Tibial artery (tissue), 4 donors: Measurements from ENCODE around the gene ARMS2.
A peak's percentile ranks its signal among the peaks of the same experiment; 100 is the strongest.

Experiments used
- DNase-seq, 2 donors: peaks; one replicate each; pipeline ENCODE4 v3.0.0-alpha.2; 2019
- H3K27ac ChIP-seq, 2 donors: fragments of 200-600 bp; sonication (generic) in 1 of 2; 1 replicate in 1 of 2; 2 replicates in 1 of 2; pipeline ENCODE4 v1.5.1; 2018 to 2019; ENCODE audit warnings: mild to moderate bottlenecking in 1 of 2
- H3K27me3 ChIP-seq, 2 donors: fragments of 200-600 bp; sonication (generic) in 1 of 2; one replicate each; pipeline versions ENCODE4 v1.5.1 to v1.6.0; 2016 to 2019
- H3K36me3 ChIP-seq, 3 donors: fragments of 200-600 bp; sonication (generic) in 2 of 3; one replicate each; pipeline ENCODE4 v1.5.1; 2016 to 2019; ENCODE audit warnings: mild to moderate bottlenecking in 2 of 3
- H3K4me1 ChIP-seq, 4 donors: fragments of 200-600 bp; sonication (generic) in 2 of 4; 1 replicate in 3 of 4; 2 replicates in 1 of 4; pipeline ENCODE4 v1.5.1; 2016 to 2019
- H3K4me3 ChIP-seq, 2 donors: fragments of 200-600 bp; sonication (generic) in 1 of 2; 1 replicate in 1 of 2; 2 replicates in 1 of 2; pipeline ENCODE4 v1.5.1; 2018 to 2019; ENCODE audit warnings: mild to moderate bottlenecking in 2 of 2
- H3K9me3 ChIP-seq, 3 donors: fragments of 200-600 bp; sonication (generic) in 1 of 3; one replicate each; pipeline ENCODE4 v1.5.1; 2016 to 2019
- CTCF ChIP-seq, 2 experiments: fragments of 200-600 bp in 1 of 2; fragments of 450-650 bp in 1 of 2; IDR thresholded peaks; one replicate each; pipeline ENCODE4 v1.5.1; 2017 to 2019; ENCODE audit warnings: antibody characterized with exemption in 2 of 2, mild to moderate bottlenecking in 1 of 2, moderate library complexity in 1 of 2
- intact Hi-C: fragments of 100-400 bp; cut with DNase I; formaldehyde crosslinking; loops from one replicate; pipeline ENCODE4 v1.15.0; 2023; ENCODE audit warnings: low total_unique reads

The ARMS2 gene

DNA sequence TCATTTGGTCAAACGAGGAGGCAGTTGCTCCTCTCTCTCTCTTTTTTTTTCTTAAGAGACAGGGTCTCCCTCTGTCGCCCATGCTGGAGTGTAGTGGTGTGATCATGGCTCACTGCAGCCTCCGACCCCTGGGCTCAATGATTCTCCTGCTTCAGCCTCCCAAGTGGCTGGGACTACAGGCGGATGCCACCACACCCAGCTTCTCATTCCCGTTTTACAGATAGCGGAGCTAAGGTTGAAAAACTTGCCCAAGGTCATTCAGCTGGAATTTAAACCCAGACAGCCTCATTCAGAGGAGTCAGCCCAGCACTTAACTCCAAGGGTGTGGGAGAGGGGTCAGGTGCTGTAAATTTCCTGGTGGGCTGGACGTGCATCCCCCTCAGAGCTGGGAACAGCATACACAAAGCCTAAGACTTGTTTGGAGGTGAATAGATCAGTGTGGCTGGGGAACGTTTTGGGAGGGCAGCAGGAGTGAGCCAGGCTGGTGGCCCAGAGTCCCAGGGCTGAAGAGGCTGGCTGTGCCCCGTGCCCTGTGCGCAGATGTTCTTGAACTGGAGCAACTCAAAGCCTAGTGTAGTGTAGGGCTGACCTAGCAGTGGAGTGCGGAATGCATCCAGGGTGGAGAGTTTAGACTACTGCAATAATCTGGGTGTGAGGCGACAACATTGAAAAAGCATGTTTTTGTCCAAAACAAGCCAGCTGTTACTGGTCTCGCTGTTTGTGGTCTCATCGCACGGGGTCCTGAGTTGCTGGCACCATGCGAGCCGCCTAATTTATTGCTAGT lies 9.2 kb downstream of the ARMS2 start:
- DNase-seq = no peak

DNA sequence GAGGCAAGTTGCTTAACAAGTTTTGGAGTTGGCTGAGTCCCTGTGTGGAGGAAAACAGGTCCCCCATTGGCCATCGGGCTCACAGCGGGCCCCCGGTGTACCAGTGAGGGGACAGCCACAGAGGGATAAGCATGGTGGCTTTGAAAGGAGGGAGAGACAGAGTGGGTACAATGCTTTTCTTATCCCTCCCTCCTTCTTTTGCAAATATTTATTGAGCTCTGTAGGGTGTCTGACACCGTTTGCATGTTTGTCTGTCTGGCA lies 9.7 kb downstream of the ARMS2 start:
- intact Hi-C loops = no loop called here
- TF ChIP-seq CTCF (IDR thresholded peaks at IDR 0.05) = no peak

More for the DNA sequence above, 9.2 kb downstream of the ARMS2 start:
- Histone ChIP-seq H3K27me3 (no peaks in the 10 kb centered on the region), H3K36me3 (no peaks in the 10 kb centered on the region), H3K4me3 (peak overlapping the region; percentile 85 to 95), H3K4me1 (peaks cover 0 to 60% (median 32%) of the 10 kb centered on the region in 4 donors), H3K27ac (peak overlapping the region; percentile 93 to 94), H3K9me3 (no peaks in the 10 kb centered on the region)
- TF ChIP-seq CTCF (IDR thresholded peaks at IDR 0.05) = no peak
- intact Hi-C loops = loop anchor here (2.0 kb wide), 1 partner anchor 31 kb away; no protein-coding TSS in a partner anchor

DNA sequence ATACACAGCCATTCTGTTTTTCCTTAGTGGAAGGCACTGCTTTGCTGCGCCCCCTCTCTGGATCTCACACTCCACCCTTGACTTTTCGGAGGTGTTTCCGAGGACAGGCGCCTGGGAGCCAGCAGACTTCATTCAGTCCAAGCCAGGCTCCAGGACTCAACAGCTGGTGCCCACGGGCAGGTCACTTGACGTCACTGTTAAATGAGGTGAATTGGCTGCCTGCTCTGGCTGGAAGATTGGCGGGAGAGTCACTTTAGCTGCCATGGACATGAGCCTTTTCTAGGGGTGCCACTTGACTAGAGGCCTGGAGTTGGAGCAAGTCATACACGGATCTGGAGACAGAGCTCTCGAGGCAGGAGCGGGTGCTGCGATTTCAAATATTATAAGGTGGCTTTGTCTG lies 10.1 kb downstream of the ARMS2 start:
- no peak for DNase-seq
- TF ChIP-seq CTCF (IDR thresholded peaks at IDR 0.05) = no peak
- peaks cover 0 to 70% (median 40%) of the 10 kb centered on the region in 4 donors for H3K4me1 ChIP-seq
- no peaks in the 10 kb centered on the region for H3K27me3 ChIP-seq
- peak overlapping the region in 1 of 2 donors; percentile 95 for H3K4me3 ChIP-seq
- H3K36me3 ChIP-seq = no peaks in the 10 kb centered on the region
- no peak overlapping the region for H3K27ac ChIP-seq
- intact Hi-C loops = no loop called here
- H3K9me3 ChIP-seq = no peaks in the 10 kb centered on the region

More for the DNA sequence above, 9.7 kb downstream of the ARMS2 start:
- DNase-seq = no peak
- Histone ChIP-seq H3K27me3 (no peaks in the 10 kb centered on the region), H3K4me1 (peaks cover 0 to 66% (median 37%) of the 10 kb centered on the region in 4 donors), H3K36me3 (no peaks in the 10 kb centered on the region), H3K27ac (peak overlapping the region in 1 of 2 donors; percentile 94), H3K9me3 (no peaks in the 10 kb centered on the region), H3K4me3 (peak overlapping the region; percentile 85 to 95)

DNA sequence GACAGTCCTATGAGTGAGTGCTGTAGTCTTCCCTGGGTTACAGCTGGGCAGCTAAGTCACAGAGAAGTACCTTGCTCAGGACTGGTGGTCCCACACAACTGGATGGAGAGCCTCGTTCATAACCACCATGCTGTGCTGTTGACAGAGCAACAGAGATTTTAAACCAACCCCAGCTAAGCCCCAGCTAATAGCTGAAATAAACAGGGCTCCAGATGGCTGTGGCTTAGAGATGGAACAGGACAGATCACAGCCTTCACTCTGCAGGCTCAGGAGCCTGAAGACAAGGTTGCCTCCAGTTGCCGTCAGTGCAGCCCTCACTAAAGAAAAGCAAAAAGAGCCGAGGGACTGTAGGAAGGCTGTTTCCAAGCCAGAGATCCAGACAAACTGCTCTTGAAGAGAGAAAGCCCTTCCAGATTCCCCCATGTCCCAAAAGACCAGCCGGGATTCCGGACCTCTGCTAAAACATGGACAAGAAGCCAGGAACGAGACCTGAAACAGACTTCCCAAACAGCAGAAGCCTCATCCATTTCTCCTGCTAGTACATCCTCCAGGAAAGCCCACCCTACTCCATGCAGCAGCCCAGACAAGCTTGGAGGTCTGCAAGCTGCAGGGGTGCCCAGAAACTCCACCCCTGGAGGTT lies 11.1 kb downstream of the ARMS2 start:
- Histone ChIP-seq H3K27me3 (no peaks in the 10 kb centered on the region), H3K27ac (no peak overlapping the region), H3K36me3 (no peaks in the 10 kb centered on the region), H3K4me3 (no peak overlapping the region), H3K4me1 (peaks cover 0 to 76% (median 37%) of the 10 kb centered on the region in 4 donors), H3K9me3 (no peaks in the 10 kb centered on the region)
- no peak for TF ChIP-seq CTCF (IDR thresholded peaks at IDR 0.05)
- intact Hi-C loops = no loop called here
- DNase-seq = no peak

- H3K4me3 ChIP-seq = no peak overlapping the region
- intact Hi-C loops = no loop called here
- no peak for DNase-seq
- peak overlapping the region; percentile 3 to 33 for H3K27ac ChIP-seq
- H3K4me1 ChIP-seq = peaks cover 0 to 71% (median 33%) of the 10 kb centered on the region in 4 donors
- H3K9me3 ChIP-seq = no peaks in the 10 kb centered on the region
- no peaks in the 10 kb centered on the region for H3K36me3 ChIP-seq
- TF ChIP-seq CTCF (IDR thresholded peaks at IDR 0.05) = no peak
- H3K27me3 ChIP-seq = no peaks in the 10 kb centered on the region
These were observed 12.5 kb downstream of the ARMS2 start for GRCh38 chr10:122466951-122467381.
